H1 (cell line): ENCODE data around the gene SCRG1. TPM values are rescaled to one million over a fixed set of nuclear protein-coding genes. Genes with fewer than 3 reads are reported as not detected.

Source experiments
- polyA plus RNA-seq, 7 experiments: library from polyadenylated mRNA; depleted of rRNA in 3 of 7; stranded (reverse) in 5 of 7; unstranded in 2 of 7; fragments of >200 nt in 5 of 7; fragments of 200-250 nt in 2 of 7; gene quantifications; 1 replicate in 5 of 7; 2 replicates in 1 of 7; 4 replicates in 1 of 7; pipeline versions ENCODE4 v1.2.1 to v1.2.3, GENCODE V29; 2011 to 2013; ENCODE audit warnings: missing spikeins in 2 of 7, mixed read lengths in 2 of 7
- small RNA-seq: library from polyadenylated mRNA; stranded (forward); fragments of <200 nt; extraction: miRNeasy Mini kit (QIAGEN cat#:217004); gene quantifications from one replicate; pipeline ENCODE3, GENCODE V24; 2013; ENCODE audit not compliant: insufficient read depth
- total RNA-seq: library from RNA; stranded (reverse); fragmentation: NEBNext Ultra II Directional; extraction: Animal tissue kit (Norgen Biotek cat#: 25700); gene quantifications from 2 replicates; pipeline ENCODE4 v1.2.1, GENCODE V29; 2021

The SCRG1 gene
- total and polyA plus RNA-seq, 2 of the 8 experiments (the other 6 are each of a cell fraction or from before 2014, with no cell fraction given): not detected

Small RNA genes lying within 50 kb of the gene (small RNA-seq; reads per million reads assigned to genes)
- not detected for gene RNU6-1096P

Other genes with a start within 250 kb of the SCRG1 start
- 78.9 and 85.5 TPM in 2 replicates for gene GALNT7, start 230.3 kb downstream of the SCRG1 start, total RNA-seq
- gene GALNT7, start 230.3 kb downstream of the SCRG1 start, polyA plus RNA-seq (2011; rRNA removed): 11.1 and 22.4 TPM in 2 replicates
- gene HMGB2, start 64.8 kb downstream of the SCRG1 start, total RNA-seq: 212 and 218 TPM in 2 replicates
- 33.4 and 54.7 TPM in 2 replicates for gene HMGB2, start 64.8 kb downstream of the SCRG1 start, polyA plus RNA-seq (2011; rRNA removed)
- 17.9 and 21.1 TPM in 2 replicates for gene SAP30, start 28.2 kb downstream of the SCRG1 start, total RNA-seq
- gene SAP30, start 28.2 kb downstream of the SCRG1 start, polyA plus RNA-seq (2011; rRNA removed): 4.9 and 7.7 TPM in 2 replicates
- not detected in 2 replicates for gene HAND2, start 131.1 kb upstream of the SCRG1 start, total RNA-seq
- gene HAND2, start 131.1 kb upstream of the SCRG1 start, polyA plus RNA-seq (2011; rRNA removed): 0.05 TPM in 1 of 2 replicates, not detected in the other